HG03558 (cell line): ENCODE data around the gene CRIP1.

Experiments
- ATAC-seq: cut with Tn5 transposase; IDR thresholded peaks from one replicate; pipeline ENCODE4 v1.9.1; 2021; ENCODE audit warnings: moderate number of reproducible peaks; ENCODE audit not compliant: unreplicated experiment; ENCODE audit errors: extremely low read depth

Gene CRIP1

GRCh38 chr14:105529569-105530284 lies 43.0 kb downstream of the CRIP1 start:
- no peak for ATAC-seq

- no peak for ATAC-seq
These were observed 43.8 kb downstream of the CRIP1 start for GRCh38 chr14:105530285-105531087.

GRCh38 chr14:105531088-105531893 lies 44.6 kb downstream of the CRIP1 start:
- ATAC-seq: no peak

GRCh38 chr14:105531894-105532623 lies 45.4 kb downstream of the CRIP1 start:
- ATAC-seq: no peak

- ATAC-seq: no peak
These were observed 46.1 kb downstream of the CRIP1 start for GRCh38 chr14:105532735-105533141.

- no peak for ATAC-seq
These were observed 46.7 kb downstream of the CRIP1 start for GRCh38 chr14:105533391-105533790.

- ATAC-seq: no peak
These were observed 47.3 kb downstream of the CRIP1 start for GRCh38 chr14:105533811-105534498.

- no peak for ATAC-seq
These were observed 47.9 kb downstream of the CRIP1 start for GRCh38 chr14:105534586-105534985.

GRCh38 chr14:105536051-105536450 lies 49.4 kb downstream of the CRIP1 start:
- no peak for ATAC-seq

GRCh38 chr14:105536691-105537579 lies 50.2 kb downstream of the CRIP1 start:
- ATAC-seq: no peak

GRCh38 chr14:105537580-105538474 lies 51.1 kb downstream of the CRIP1 start:
- no peak for ATAC-seq
